C4-2B (cell line): ENCODE data around the gene USP30.

ENCODE experiments used
- H3K27ac ChIP-seq: fragments of 450-650 bp; 2 replicates; pipeline ENCODE4 v1.5.1; 2017
- CTCF ChIP-seq: fragments of 450-650 bp; conservative IDR thresholded peaks from 2 replicates; pipeline ENCODE4 v1.5.1; 2017; ENCODE audit warnings: mild to moderate bottlenecking
- ZFX ChIP-seq: fragments of 450-650 bp; IDR thresholded peaks from 2 replicates; pipeline ENCODE4 v1.6.1; 2017

Gene USP30

GRCh38 chr12:109052414-109053323, at the start of gene USP30:
TSS of gene USP30 (plus strand) at chr12:109052576. CDS start at chr12:109052679, 103 bp downstream.
- H3K27ac ChIP-seq, result peak within 1 kb of the TSS; percentile 75
- peak; percentile 57 for TF ChIP-seq ZFX
- TF ChIP-seq CTCF, result no peak

GRCh38 chr12:109004017-109004416, 48.4 kb upstream of the USP30 start:
- TF ChIP-seq CTCF (no peak), ZFX (no peak)
- H3K27ac ChIP-seq, result no peak overlapping the region

GRCh38 chr12:109009766-109010165, 42.6 kb upstream of the USP30 start:
- H3K27ac ChIP-seq, result no peak overlapping the region
- TF ChIP-seq CTCF (no peak), ZFX (no peak)

- TF ChIP-seq ZFX (no peak), CTCF (no peak)
- H3K27ac ChIP-seq, result no peak overlapping the region
Measured at GRCh38 chr12:109010259-109010658, 42.1 kb upstream of the USP30 start.

- no peak for TF ChIP-seq ZFX
- TF ChIP-seq CTCF, result no peak
- no peak overlapping the region for H3K27ac ChIP-seq
Measured at GRCh38 chr12:109014984-109015765, 37.2 kb upstream of the USP30 start.

GRCh38 chr12:109016016-109016415, 36.4 kb upstream of the USP30 start:
- TF ChIP-seq CTCF, result no peak
- no peak for TF ChIP-seq ZFX
- H3K27ac ChIP-seq, result no peak overlapping the region

GRCh38 chr12:109016978-109017377, 35.4 kb upstream of the USP30 start:
- H3K27ac ChIP-seq, result no peak overlapping the region
- no peak for TF ChIP-seq ZFX
